Tibial nerve (tissue), 4 donors: ENCODE data around the gene GRK1.

ENCODE experiments used
- CTCF ChIP-seq, 5 experiments: fragments of 200-600 bp in 3 of 5; fragments of 450-650 bp in 2 of 5; sonication (generic) in 3 of 5; IDR thresholded peaks; one replicate each; pipeline ENCODE4 v1.5.1; 2016 to 2019; ENCODE audit warnings: antibody characterized with exemption in 5 of 5, mild to moderate bottlenecking in 3 of 5, moderate library complexity in 2 of 5
- EP300 ChIP-seq, 2 donors: sonication (generic); formaldehyde crosslinking; IDR thresholded peaks; one replicate each; pipeline ENCODE4 v1.6.1; 2017; ENCODE audit warnings: antibody characterized with exemption in 2 of 2, mild to moderate bottlenecking in 1 of 2
- POLR2A ChIP-seq, 2 donors: fragments of 450-650 bp; IDR thresholded peaks; one replicate each; pipeline ENCODE4 v1.6.1; 2017; ENCODE audit warnings: antibody characterized with exemption in 2 of 2, mild to moderate bottlenecking in 2 of 2, moderate library complexity in 2 of 2

- TF ChIP-seq CTCF (IDR thresholded peaks at IDR 0.05) (no peak), EP300 (IDR thresholded peaks at IDR 0.05) (no peak), POLR2A (IDR thresholded peaks at IDR 0.05) (no peak)
Measured at GRCh38 chr13:113730831-113731191, 63.8 kb downstream of the GRK1 start.
